ENCODE results near the gene MPC1. TPM values are rescaled to one million over a fixed set of nuclear protein-coding genes. Genes with fewer than 3 reads are reported as not detected.
"Not testable (repeated sequence)": the region's sequence is repeated elsewhere in the genome, so short reads cannot be mapped to it uniquely, and the experiment has no call there.

The MPC1 gene
- total and polyA plus RNA-seq, 4 donors = 36.7 to 128 (median 66.7) TPM

DNA sequence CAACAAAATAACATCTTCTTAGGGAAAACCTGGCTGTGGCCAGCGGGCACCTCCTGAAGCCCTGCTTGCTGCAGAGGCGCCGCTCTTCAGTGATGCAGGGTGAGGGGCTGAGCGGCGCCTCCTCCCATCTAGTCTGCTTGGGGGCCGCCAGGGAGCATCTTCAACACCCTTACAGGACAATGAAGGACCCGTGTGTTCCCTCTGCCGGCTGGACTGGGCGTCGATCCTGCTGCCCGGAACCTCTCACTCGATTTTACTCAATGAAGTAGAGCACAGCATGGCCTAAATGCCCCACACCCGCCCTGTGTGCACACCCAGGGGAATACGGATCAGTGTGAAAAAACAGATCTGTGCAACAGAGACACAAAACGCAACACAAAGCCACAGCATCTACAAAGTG is 28.5 kb upstream of the MPC1 start:
- ATAC-seq (ENCODE audit: low FRiP score) = no peak
- no peaks in the 10 kb centered on the region for H3K36me3 ChIP-seq (ENCODE audit: control insufficient read depth in 1 of 2, insufficient read depth in 2 of 2, low read length in 1 of 2)

DNA sequence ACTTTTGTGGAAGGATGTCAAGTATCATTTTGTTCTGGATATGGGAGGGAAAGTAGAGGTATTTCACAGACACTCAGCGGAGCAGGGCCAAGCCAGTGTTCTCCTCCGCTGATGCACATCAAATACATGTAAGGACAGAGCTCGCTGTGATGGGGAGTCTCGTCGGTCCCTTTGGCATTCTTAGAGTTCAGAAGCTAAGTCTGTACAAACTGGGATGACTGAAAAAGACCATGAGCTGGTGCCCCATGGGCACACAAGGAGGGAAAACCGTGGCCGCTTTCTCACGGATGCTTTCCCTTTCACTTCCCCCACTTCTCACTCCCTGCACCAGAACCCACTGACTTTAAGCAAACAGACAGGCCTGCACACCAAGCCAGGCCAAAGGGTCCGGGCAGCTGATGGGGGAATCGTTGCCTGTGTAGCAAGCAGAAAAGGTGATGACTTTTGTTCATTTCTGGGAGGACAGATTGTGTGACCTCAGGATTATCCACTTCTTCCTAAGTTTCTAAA is 27.7 kb upstream of the MPC1 start:
- ATAC-seq (ENCODE audit: low FRiP score) (no peak), DNase-seq (no peak)
- no peak overlapping the region for H3K4me3 ChIP-seq (ENCODE audit: low read length in 2 of 2)
- 84% methylated on average over 10 of the region's 10 CpGs for WGBS, 2 donors
- no peaks in the 10 kb centered on the region for H3K36me3 ChIP-seq (ENCODE audit: control insufficient read depth in 1 of 2, insufficient read depth in 2 of 2, low read length in 1 of 2)
- H3K4me1 ChIP-seq (ENCODE audit: control insufficient read depth in 1 of 2, insufficient read depth in 2 of 2, low read length in 2 of 2) = no peaks in the 10 kb centered on the region
- H3K9me3 ChIP-seq (ENCODE audit: control insufficient read depth, low read length) = no peaks in the 10 kb centered on the region
- no peak overlapping the region for H3K27ac ChIP-seq (ENCODE audit: low read depth in 1 of 2, low read length in 2 of 2)
- intact Hi-C loops (cut with DNase I) = no loop called here
- H3K27me3 ChIP-seq (ENCODE audit: control insufficient read depth in 1 of 2, insufficient read depth in 2 of 2, low read length in 1 of 2) = no peaks in the 10 kb centered on the region

More for the DNA sequence above, 28.5 kb upstream of the MPC1 start:
- WGBS, 2 donors = 80 to 84% methylated on average over 15 of the region's 15 CpGs
- intact Hi-C loops (cut with DNase I) = no loop called here
- Histone ChIP-seq H3K4me3 (ENCODE audit: low read length in 2 of 2) (no peak overlapping the region), H3K27ac (ENCODE audit: low read depth in 1 of 2, low read length in 2 of 2) (no peak overlapping the region), H3K27me3 (ENCODE audit: control insufficient read depth in 1 of 2, insufficient read depth in 2 of 2, low read length in 1 of 2) (no peaks in the 10 kb centered on the region), H3K9me3 (ENCODE audit: control insufficient read depth, low read length) (no peaks in the 10 kb centered on the region), H3K4me1 (ENCODE audit: control insufficient read depth in 1 of 2, insufficient read depth in 2 of 2, low read length in 2 of 2) (no peaks in the 10 kb centered on the region)
- no peak for DNase-seq

DNA sequence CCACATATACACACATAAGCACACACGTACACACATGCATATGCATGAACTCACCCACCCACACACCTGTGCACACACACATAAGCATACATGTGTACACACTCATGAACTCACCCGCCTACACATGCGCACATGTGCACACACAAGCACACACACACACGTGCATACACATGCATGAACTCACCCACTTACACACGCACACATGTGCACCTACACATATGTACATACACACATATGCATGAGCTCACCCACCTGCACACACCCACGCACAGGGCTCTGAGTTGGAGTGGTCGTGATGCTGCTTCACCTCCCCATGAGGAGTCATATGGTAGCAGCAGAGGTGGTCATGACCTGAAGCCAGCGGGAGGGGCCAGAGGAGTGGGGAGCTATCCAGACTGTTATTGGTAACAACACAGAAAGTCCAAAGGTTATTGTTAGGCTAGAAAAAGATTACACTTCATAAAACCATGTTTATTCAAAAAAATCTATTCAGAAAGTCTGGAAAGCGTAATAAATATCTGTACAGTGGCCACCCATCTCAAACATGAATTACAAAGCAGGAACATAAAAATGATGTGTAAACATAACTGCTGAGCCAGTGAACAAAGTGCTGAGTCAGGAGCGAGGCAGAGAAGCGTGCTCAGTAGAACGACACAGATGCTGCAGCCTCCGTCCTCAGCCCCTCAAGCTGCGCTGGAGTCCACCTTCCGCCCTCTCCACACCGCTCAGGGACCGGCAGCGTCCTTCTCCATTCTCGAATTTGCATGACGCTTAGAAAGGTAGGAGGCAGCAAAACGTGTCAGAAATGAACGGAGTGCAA is 26.4 kb upstream of the MPC1 start:
- 75 to 80% methylated on average over 22 of the region's 22 CpGs for WGBS, 2 donors
- no peaks in the 10 kb centered on the region for H3K27me3 ChIP-seq (ENCODE audit: control insufficient read depth in 1 of 2, insufficient read depth in 2 of 2, low read length in 1 of 2)
- no peaks in the 10 kb centered on the region for H3K36me3 ChIP-seq (ENCODE audit: control insufficient read depth in 1 of 2, insufficient read depth in 2 of 2, low read length in 1 of 2)
- no peaks in the 10 kb centered on the region for H3K9me3 ChIP-seq (ENCODE audit: control insufficient read depth, low read length)
- ATAC-seq (ENCODE audit: low FRiP score) (no peak), DNase-seq (no peak)
- no peak overlapping the region for H3K27ac ChIP-seq (ENCODE audit: low read depth in 1 of 2, low read length in 2 of 2)
- no peaks in the 10 kb centered on the region for H3K4me1 ChIP-seq (ENCODE audit: control insufficient read depth in 1 of 2, insufficient read depth in 2 of 2, low read length in 2 of 2)
- intact Hi-C loops (cut with DNase I) = no loop called here
- H3K4me3 ChIP-seq (ENCODE audit: low read length in 2 of 2) = no peak overlapping the region

DNA sequence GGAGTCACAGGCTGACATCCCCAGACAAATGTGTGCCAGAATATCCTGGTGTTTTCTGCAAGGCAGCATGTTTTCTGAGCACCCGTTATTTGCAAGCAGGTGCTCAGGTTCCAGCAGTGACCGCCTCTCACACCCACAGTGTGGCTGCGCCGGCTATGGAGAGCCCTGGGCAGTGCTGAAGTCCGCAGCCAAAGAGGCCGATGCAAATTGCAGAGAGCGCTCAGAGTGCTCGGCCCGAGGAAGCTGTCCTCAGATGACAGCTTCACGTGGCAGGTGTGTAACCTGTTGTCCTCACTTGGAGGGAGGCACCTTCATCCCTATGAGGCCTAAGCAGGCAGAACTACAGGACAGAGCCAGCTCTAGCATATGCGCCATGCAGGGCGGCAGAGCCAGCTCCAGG is 23.5 kb upstream of the MPC1 start:
- H3K9me3 ChIP-seq (ENCODE audit: control insufficient read depth, low read length) = no peaks in the 10 kb centered on the region
- 88 to 89% methylated on average over 12 of the region's 12 CpGs for whole genome bisulfite sequencing, 2 donors
- no peaks in the 10 kb centered on the region for H3K36me3 ChIP-seq (ENCODE audit: control insufficient read depth in 1 of 2, insufficient read depth in 2 of 2, low read length in 1 of 2)
- no peaks in the 10 kb centered on the region for H3K27me3 ChIP-seq (ENCODE audit: control insufficient read depth in 1 of 2, insufficient read depth in 2 of 2, low read length in 1 of 2)
- no peak overlapping the region for H3K4me3 ChIP-seq (ENCODE audit: low read length in 2 of 2)
- intact Hi-C loops (cut with DNase I) = no loop called here
- no peak overlapping the region for H3K27ac ChIP-seq (ENCODE audit: low read depth in 1 of 2, low read length in 2 of 2)
- ATAC-seq (ENCODE audit: low FRiP score) = no peak
- no peak for DNase-seq
- H3K4me1 ChIP-seq (ENCODE audit: control insufficient read depth in 1 of 2, insufficient read depth in 2 of 2, low read length in 2 of 2) = no peaks in the 10 kb centered on the region

DNA sequence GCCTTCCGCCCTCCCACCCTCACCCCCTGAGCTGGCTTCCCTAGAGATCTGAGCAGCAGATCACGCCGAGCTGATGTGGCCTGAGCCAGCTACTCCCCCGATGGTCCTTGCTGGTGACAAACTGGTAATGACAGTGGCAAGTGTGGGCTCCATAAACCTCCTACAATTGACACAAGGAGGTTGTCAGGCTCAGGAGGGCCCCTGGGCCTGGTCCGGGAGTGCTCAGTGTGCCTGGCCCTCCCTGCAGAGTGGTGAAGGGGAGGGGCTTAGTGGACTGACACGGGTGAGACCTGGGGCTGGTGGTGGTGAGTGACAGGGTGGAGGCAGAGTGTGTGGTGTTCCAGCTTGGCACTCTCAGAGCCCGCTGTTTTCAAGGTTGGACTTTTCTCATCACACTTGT is 22.6 kb upstream of the MPC1 start:
- no peaks in the 10 kb centered on the region for H3K4me1 ChIP-seq (ENCODE audit: control insufficient read depth in 1 of 2, insufficient read depth in 2 of 2, low read length in 2 of 2)
- DNase-seq (no peak), ATAC-seq (ENCODE audit: low FRiP score) (no peak)
- 66 to 67% methylated on average over 7 of the region's 7 CpGs for WGBS, 2 donors
- no peaks in the 10 kb centered on the region for H3K9me3 ChIP-seq (ENCODE audit: control insufficient read depth, low read length)
- no peak overlapping the region for H3K4me3 ChIP-seq (ENCODE audit: low read length in 2 of 2)
- H3K36me3 ChIP-seq (ENCODE audit: control insufficient read depth in 1 of 2, insufficient read depth in 2 of 2, low read length in 1 of 2) = no peaks in the 10 kb centered on the region
- intact Hi-C loops (cut with DNase I) = no loop called here
- H3K27me3 ChIP-seq (ENCODE audit: control insufficient read depth in 1 of 2, insufficient read depth in 2 of 2, low read length in 1 of 2) = no peaks in the 10 kb centered on the region
- H3K27ac ChIP-seq (ENCODE audit: low read depth in 1 of 2, low read length in 2 of 2) = no peak overlapping the region

DNA sequence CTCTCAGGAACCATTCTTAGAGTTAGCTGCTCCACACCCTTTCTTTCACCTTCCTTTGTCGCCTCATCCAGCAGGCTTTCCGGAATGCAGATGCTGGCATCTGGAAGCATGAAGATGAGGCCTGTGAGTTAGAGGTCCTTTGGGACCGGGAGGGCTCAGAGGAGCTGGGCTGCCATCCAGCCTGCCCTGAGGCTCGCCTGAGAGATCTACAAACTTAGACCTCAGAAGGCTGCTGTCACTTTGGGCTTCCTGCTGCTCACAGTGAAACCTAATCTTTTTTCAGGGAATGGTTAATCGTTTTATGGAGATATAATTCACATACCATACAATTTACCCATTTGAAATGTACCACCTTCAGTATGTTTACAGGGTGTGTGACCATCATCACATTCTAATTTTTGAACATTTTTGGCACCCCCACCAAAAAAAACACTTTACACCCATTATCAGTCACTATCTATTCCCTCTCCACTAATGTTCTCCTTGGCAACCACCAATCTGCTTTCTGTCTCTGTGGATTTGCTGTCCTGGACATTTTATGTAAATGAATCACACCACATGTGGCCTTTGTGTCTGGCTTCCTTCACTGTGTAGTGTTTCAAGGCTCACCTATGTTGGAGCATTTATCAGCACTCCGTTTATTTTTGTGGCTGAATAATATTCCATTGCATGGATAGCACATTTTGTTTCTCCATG is 20.0 kb upstream of the MPC1 start:
- no peak for ATAC-seq (ENCODE audit: low FRiP score)
- Histone ChIP-seq H3K27ac (ENCODE audit: low read depth in 1 of 2, low read length in 2 of 2) (no peak overlapping the region), H3K9me3 (ENCODE audit: control insufficient read depth, low read length) (no peaks in the 10 kb centered on the region), H3K4me1 (ENCODE audit: control insufficient read depth in 1 of 2, insufficient read depth in 2 of 2, low read length in 2 of 2) (no peaks in the 10 kb centered on the region), H3K4me3 (ENCODE audit: low read length in 2 of 2) (no peak overlapping the region), H3K27me3 (ENCODE audit: control insufficient read depth in 1 of 2, insufficient read depth in 2 of 2, low read length in 1 of 2) (no peaks in the 10 kb centered on the region), H3K36me3 (ENCODE audit: control insufficient read depth in 1 of 2, insufficient read depth in 2 of 2, low read length in 1 of 2) (no peaks in the 10 kb centered on the region)
- no peak for DNase-seq
- 37 to 39% methylated on average over 6 of the region's 6 CpGs for WGBS, 2 donors
- intact Hi-C loops (cut with DNase I) = loop anchor here in 1 of 2 donors (2.0 kb wide), 1 partner anchor 128 kb away; no protein-coding TSS in a partner anchor

DNA sequence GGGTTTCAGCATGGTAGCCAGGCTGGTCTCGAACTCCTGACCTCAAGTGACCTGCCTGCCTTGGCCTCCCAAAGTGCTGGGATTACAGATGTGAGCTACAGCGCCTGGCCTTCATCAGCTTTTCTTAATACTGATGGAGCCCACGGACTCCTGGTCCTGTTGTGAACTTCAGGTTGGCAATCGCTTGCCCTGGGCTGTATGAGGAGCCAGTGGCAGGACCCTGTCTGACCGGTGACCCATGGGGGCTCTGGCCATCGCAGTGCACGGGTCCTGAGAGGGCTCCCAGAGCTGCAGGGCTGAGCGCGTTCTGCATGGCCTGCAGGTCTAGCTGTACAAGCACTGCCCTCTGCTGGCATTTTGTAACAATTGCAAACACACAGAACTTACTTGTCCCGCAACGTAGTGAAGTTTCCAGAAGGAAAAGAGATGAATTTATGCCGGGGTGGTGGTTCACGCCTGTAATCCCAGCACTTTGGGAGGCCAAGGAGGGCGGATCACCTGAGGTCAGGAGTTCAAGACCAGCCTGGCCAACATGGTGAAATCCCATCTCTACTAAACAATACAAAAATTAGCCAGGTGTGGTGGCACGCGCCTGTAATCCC is 18.0 kb upstream of the MPC1 start:
- not testable (repeated sequence) for H3K4me3 ChIP-seq (ENCODE audit: low read length in 2 of 2); H3K27me3 ChIP-seq (ENCODE audit: control insufficient read depth in 1 of 2, insufficient read depth in 2 of 2, low read length in 1 of 2); H3K36me3 ChIP-seq (ENCODE audit: control insufficient read depth in 1 of 2, insufficient read depth in 2 of 2, low read length in 1 of 2); H3K4me1 ChIP-seq (ENCODE audit: control insufficient read depth in 1 of 2, insufficient read depth in 2 of 2, low read length in 2 of 2); H3K9me3 ChIP-seq (ENCODE audit: control insufficient read depth, low read length); H3K27ac ChIP-seq (ENCODE audit: low read depth in 1 of 2, low read length in 2 of 2)
- peak; percentile 88 for ATAC-seq (ENCODE audit: low FRiP score)
- intact Hi-C loops (cut with DNase I) = loop anchor here in 1 of 2 donors (1.0 kb wide), 2 partner anchors 87 to 125 kb away; no protein-coding TSS in a partner anchor
- 23% methylated on average over 16 of the region's 16 CpGs for WGBS, 2 donors
- DNase-seq = peak in 1 of 2 donors; percentile 68

DNA sequence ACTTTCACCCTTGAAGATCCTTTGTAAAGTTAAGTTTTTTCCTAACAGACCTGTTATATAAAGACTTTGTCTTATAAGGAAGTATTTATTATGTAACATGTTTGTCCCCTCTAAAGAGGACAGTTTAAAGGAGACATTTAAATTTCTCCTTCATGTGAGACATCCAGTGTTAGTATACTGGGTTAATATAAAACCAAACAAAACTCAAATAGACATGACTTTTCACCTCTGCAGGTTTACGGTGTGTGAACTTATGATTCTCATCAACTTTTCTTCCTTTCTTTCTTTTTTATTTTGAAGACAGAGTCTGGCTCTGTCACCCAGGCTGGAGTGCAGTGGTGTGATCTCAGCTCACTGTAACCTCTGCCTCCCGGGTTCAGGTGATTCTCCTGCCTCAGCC is 17.4 kb upstream of the MPC1 start:
- DNase-seq = no peak
- Histone ChIP-seq H3K27me3 (ENCODE audit: control insufficient read depth in 1 of 2, insufficient read depth in 2 of 2, low read length in 1 of 2) (no peaks in the 10 kb centered on the region), H3K36me3 (ENCODE audit: control insufficient read depth in 1 of 2, insufficient read depth in 2 of 2, low read length in 1 of 2) (no peaks in the 10 kb centered on the region), H3K9me3 (ENCODE audit: control insufficient read depth, low read length) (no peaks in the 10 kb centered on the region), H3K4me3 (ENCODE audit: low read length in 2 of 2) (no peak overlapping the region), H3K27ac (ENCODE audit: low read depth in 1 of 2, low read length in 2 of 2) (no peak overlapping the region), H3K4me1 (ENCODE audit: control insufficient read depth in 1 of 2, insufficient read depth in 2 of 2, low read length in 2 of 2) (no peaks in the 10 kb centered on the region)
- no peak for ATAC-seq (ENCODE audit: low FRiP score)
- 81 to 92% methylated on average over 2 of the region's 2 CpGs for WGBS, 2 donors
- intact Hi-C loops (cut with DNase I) = loop anchor here in 1 of 2 donors (1.0 kb wide), 2 partner anchors 87 to 125 kb away; no protein-coding TSS in a partner anchor
